COR-L47 (cell line): ENCODE results near the gene DGCR6.
"Not testable (repeated sequence)": the region's sequence is repeated elsewhere in the genome, so short reads cannot be mapped to it uniquely, and the experiment has no call there.

Source experiments
- DNase-seq: peaks from one replicate; lab custom pipeline; 2025; lab: John Stamatoyannopoulos, UW

Gene DGCR6

DNA sequence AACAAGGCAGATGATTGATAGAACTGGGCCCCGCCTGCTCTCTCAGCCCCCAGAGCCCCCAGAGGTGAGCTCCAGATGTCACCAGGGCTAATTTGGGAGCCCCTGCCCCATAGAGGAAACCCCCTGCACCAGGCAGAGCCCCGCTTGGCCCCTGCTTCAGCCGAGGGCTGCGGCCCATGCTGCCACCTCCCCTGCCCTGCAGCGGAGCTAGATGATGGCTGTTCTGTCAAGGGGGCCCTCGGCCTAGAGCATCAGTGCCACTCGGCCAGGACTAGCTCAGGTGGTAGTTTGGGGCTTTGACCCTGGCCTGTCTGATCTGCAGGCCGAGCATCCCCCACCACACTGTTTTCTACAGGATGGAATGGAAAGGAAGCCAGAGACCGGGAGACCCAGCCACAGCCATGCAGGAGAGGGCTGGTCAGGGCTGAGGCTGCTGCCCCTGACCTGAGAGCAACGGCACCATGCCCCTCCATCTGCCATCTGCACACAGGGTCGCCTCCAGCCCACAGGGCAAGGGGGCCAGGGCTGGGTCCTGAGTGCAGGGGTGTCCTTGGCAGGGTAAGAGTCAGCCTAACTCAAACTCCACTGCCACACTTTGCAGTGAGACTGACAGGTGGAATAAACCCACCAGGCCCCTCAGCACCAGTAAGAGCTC, 54.2 kb downstream of the DGCR6 start:
- DNase-seq = not testable (repeated sequence)

DNA sequence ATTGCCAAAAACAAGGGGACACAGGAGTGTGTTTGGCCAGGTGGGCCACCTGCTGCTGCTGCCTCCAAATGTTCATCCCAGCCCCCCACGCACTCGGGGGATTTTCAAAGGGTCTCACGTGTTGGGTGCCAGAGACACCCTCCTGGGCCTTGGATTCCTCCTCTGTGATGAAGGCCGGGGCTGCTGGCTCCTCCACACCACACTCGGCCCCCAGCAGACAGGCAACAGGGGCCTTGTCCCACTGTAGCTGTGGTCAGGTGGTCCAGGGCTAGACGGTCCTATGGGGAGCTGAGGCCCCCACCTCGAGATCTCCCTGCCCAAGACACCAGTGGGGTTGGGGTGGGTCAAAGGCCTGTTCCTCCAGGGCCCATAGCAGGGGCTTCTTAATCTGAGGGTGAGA, 55.1 kb downstream of the DGCR6 start:
- not testable (repeated sequence) for DNase-seq
